HepG2 (cell line): ENCODE measurements around the gene TRIM8. TPM values are rescaled to one million over a fixed set of nuclear protein-coding genes. Genes with fewer than 3 reads are reported as not detected.

Source experiments
- HMGA1 ChIP-seq: sonication (generic); formaldehyde crosslinking; conservative IDR thresholded peaks from 2 replicates; pipeline ENCODE4 v1.4.0; 2020; ENCODE audit warnings: missing genetic modification reagents
- KLF9 ChIP-seq: IDR thresholded peaks from 2 replicates; pipeline ENCODE4 v1.6.1; 2016; ENCODE audit warnings: low read depth
- MIER2 ChIP-seq: IDR thresholded peaks from 2 replicates; pipeline ENCODE4 v1.6.1; 2016; ENCODE audit warnings: missing biosample characterization, missing genetic modification reagents
- NONO ChIP-seq, 2 experiments: fragments of 450-650 bp in 1 of 2; sonication (generic) in 1 of 2; formaldehyde crosslinking in 1 of 2; IDR thresholded peaks in 1 of 2; conservative IDR thresholded peaks in 1 of 2; 2 replicates each; pipeline versions ENCODE4 v1.6.1 to v1.8.0; 2017 to 2022; ENCODE audit warnings: mild to moderate bottlenecking in 1 of 2, missing genetic modification reagents in 1 of 2, moderate library complexity in 1 of 2
- NR2F1 ChIP-seq, 2 experiments: fragments of 450-650 bp in 1 of 2; formaldehyde crosslinking in 1 of 2; IDR thresholded peaks; 2 replicates each; pipeline versions ENCODE4 v1.5.0 to v1.6.1; 2016 to 2020; ENCODE audit warnings: mild to moderate bottlenecking in 1 of 2, missing compliant biosample characterization in 1 of 2, missing genetic modification reagents in 1 of 2, moderate library complexity in 1 of 2
- PHF8 ChIP-seq: sonication (generic); formaldehyde crosslinking; IDR thresholded peaks from 2 replicates; pipeline ENCODE4 v1.5.0; 2020; ENCODE audit warnings: missing genetic modification reagents
- PRPF4 ChIP-seq: fragments of 200-400 bp; formaldehyde crosslinking; IDR thresholded peaks from 2 replicates; pipeline ENCODE4 v1.6.1; 2016; ENCODE audit warnings: low read length, low read depth; ENCODE audit not compliant: poor library complexity, severe bottlenecking
- SAFB2 ChIP-seq: sonication (generic); formaldehyde crosslinking; IDR thresholded peaks from 2 replicates; pipeline ENCODE4 v1.5.1; 2020; ENCODE audit warnings: missing genetic modification reagents, low read depth, mild to moderate bottlenecking, borderline replicate concordance
- SIN3B ChIP-seq: fragments of 150-350 bp; IDR thresholded peaks from 2 replicates; pipeline ENCODE4 v1.6.1; 2014; ENCODE audit warnings: low read length
- SOX13 ChIP-seq, 3 experiments: fragments of 450-650 bp in 1 of 3; sonication (generic) in 1 of 3; formaldehyde crosslinking in 1 of 3; IDR thresholded peaks in 2 of 3; conservative IDR thresholded peaks in 1 of 3; 2 replicates each; pipeline versions ENCODE4 v1.5.0 to v1.6.1; 2016 to 2020; ENCODE audit warnings: antibody characterized with exemption in 1 of 3, mild to moderate bottlenecking in 1 of 3, missing compliant biosample characterization in 1 of 3, missing genetic modification reagents in 1 of 3, moderate library complexity in 1 of 3
- STAT5B ChIP-seq: sonication (generic); formaldehyde crosslinking; IDR thresholded peaks from 2 replicates; pipeline ENCODE4 v1.4.0; 2020; ENCODE audit warnings: missing genetic modification reagents
- TOE1 ChIP-seq: sonication (generic); formaldehyde crosslinking; IDR thresholded peaks from 2 replicates; pipeline ENCODE4 v1.4.0; 2020; ENCODE audit warnings: mild to moderate bottlenecking, missing genetic modification reagents
- ZFP90 ChIP-seq: sonication (generic); formaldehyde crosslinking; IDR thresholded peaks from 2 replicates; pipeline ENCODE4 v1.8.0; 2022; ENCODE audit warnings: missing genetic modification reagents, mild to moderate bottlenecking, inconsistent platforms, borderline replicate concordance
- ZNF451 ChIP-seq: sonication (generic); formaldehyde crosslinking; IDR thresholded peaks from 2 replicates; pipeline ENCODE4 v1.5.0; 2020; ENCODE audit warnings: mild to moderate bottlenecking, missing genetic modification reagents
- ZNF556 ChIP-seq: sonication (generic); formaldehyde crosslinking; IDR thresholded peaks from 2 replicates; pipeline ENCODE4 v1.4.0; 2020; ENCODE audit warnings: mild to moderate bottlenecking, missing genetic modification reagents, borderline replicate concordance
- ZNF772 ChIP-seq: sonication (generic); formaldehyde crosslinking; IDR thresholded peaks from 2 replicates; pipeline ENCODE4 v1.5.0; 2020; ENCODE audit warnings: mild to moderate bottlenecking, missing genetic modification reagents
- ZNF891 ChIP-seq: sonication (generic); formaldehyde crosslinking; IDR thresholded peaks from 2 replicates; pipeline ENCODE4 v1.5.0; 2020; ENCODE audit warnings: mild to moderate bottlenecking, missing genetic modification reagents
- polyA plus RNA-seq, 8 experiments: library from polyadenylated mRNA; depleted of rRNA in 3 of 8; stranded (reverse) in 7 of 8; unstranded in 1 of 8; fragments of >200 nt; fragmentation: Illumina TruSeq in 4 of 8; extraction: Trizol in 4 of 8; gene quantifications; 2 replicates each; pipeline versions ENCODE4 v1.2.1 to v1.2.3, GENCODE V29; 2011 to 2016; ENCODE audit warnings: low read depth in 4 of 8, missing spikeins in 1 of 8, mixed read lengths in 1 of 8; ENCODE audit not compliant: insufficient read depth in 1 of 8
- total RNA-seq, 5 experiments: library from RNA; depleted of rRNA; stranded (reverse); fragments of >200 nt; fragmentation: Illumina TruSeq; extraction: Trizol; gene quantifications; 2 replicates each; pipeline ENCODE4 v1.2.3, GENCODE V29; 2016; ENCODE audit warnings: low read depth in 1 of 5
- TF ChIP-seq, protein P1 (sequence below): sonication (generic); formaldehyde crosslinking; IDR thresholded peaks from 2 replicates; pipeline ENCODE4 v1.8.0; 2022; ENCODE audit warnings: missing genetic modification reagents, mild to moderate bottlenecking, borderline replicate concordance
- TF ChIP-seq, protein P2 (sequence below): sonication (generic); formaldehyde crosslinking; IDR thresholded peaks from 2 replicates; pipeline ENCODE4 v1.5.1; 2020; ENCODE audit warnings: missing genetic modification reagents, mild to moderate bottlenecking, borderline replicate concordance
- TF ChIP-seq, protein P3 (sequence below): sonication (generic); formaldehyde crosslinking; IDR thresholded peaks from 2 replicates; pipeline ENCODE4 v1.5.1; 2020; ENCODE audit warnings: mild to moderate bottlenecking, missing genetic modification reagents, moderate library complexity
- TF ChIP-seq, protein P4 (sequence below): sonication (generic); formaldehyde crosslinking; IDR thresholded peaks from 2 replicates; pipeline ENCODE4 v1.5.1; 2020; ENCODE audit warnings: mild to moderate bottlenecking, missing genetic modification reagents, borderline replicate concordance

The TRIM8 gene
- total and polyA plus RNA-seq, 2 of the 13 experiments (the other 11 are each of a cell fraction or from before 2014, with no cell fraction given) = 38.9 to 66.5 TPM

DNA sequence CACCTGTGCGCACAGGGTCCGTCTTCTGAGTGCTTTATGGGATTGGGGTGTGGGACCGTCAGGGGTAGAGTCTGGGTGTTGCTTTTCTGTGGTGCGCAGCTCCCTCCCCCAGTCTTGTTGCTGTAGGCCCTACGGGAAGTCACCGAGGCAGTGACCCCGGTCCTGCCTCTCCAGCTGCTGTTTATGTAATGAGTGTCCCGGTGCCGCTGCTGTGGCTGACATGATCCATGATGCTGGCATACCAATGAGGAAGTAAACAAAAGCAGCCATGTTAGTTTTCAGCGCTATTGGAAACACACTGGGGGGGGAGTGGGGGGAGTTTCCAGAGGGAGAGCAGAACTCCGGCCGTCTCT, 1.1 kb downstream of the TRIM8 start (continued):
- TF ChIP-seq, protein P1, sequence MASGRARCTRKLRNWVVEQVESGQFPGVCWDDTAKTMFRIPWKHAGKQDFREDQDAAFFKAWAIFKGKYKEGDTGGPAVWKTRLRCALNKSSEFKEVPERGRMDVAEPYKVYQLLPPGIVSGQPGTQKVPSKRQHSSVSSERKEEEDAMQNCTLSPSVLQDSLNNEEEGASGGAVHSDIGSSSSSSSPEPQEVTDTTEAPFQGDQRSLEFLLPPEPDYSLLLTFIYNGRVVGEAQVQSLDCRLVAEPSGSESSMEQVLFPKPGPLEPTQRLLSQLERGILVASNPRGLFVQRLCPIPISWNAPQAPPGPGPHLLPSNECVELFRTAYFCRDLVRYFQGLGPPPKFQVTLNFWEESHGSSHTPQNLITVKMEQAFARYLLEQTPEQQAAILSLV (CRISPR knock-in tag) = no peak
- TF ChIP-seq, protein P2, sequence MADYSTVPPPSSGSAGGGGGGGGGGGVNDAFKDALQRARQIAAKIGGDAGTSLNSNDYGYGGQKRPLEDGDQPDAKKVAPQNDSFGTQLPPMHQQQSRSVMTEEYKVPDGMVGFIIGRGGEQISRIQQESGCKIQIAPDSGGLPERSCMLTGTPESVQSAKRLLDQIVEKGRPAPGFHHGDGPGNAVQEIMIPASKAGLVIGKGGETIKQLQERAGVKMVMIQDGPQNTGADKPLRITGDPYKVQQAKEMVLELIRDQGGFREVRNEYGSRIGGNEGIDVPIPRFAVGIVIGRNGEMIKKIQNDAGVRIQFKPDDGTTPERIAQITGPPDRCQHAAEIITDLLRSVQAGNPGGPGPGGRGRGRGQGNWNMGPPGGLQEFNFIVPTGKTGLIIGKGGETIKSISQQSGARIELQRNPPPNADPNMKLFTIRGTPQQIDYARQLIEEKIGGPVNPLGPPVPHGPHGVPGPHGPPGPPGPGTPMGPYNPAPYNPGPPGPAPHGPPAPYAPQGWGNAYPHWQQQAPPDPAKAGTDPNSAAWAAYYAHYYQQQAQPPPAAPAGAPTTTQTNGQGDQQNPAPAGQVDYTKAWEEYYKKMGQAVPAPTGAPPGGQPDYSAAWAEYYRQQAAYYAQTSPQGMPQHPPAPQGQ (CRISPR knock-in tag) = no peak
- TF ChIP-seq SOX13 (IDR thresholded peaks at IDR 0.05) (no peak), SOX13 (CRISPR knock-in tag; conservative IDR thresholded peaks at IDR 0.05 in 1 of 2, IDR thresholded peaks at IDR 0.05 in 1 of 2) (0 out of 4 replicates have a peak, but pooled peaks of 1 of the 2 experiments have one; percentile 9), ZNF451 (CRISPR knock-in tag) (no peak), ZFP90 (peak; percentile 24; the same call in 1 of the 2 replicates), SAFB2 (CRISPR knock-in tag) (no peak), KLF9 (no peak), TOE1 (no peak), STAT5B (CRISPR knock-in tag) (no peak), ZNF772 (no peak), ZNF891 (CRISPR knock-in tag) (no peak), HMGA1 (no peak), NR2F1 (CRISPR knock-in tag; IDR thresholded peaks at IDR 0.05) (0 out of 4 replicates have a peak, but pooled peaks of 1 of the 2 experiments have one; percentile 36), MIER2 (no peak), ZNF556 (CRISPR knock-in tag) (no peak), PRPF4 (no peak), NONO (IDR thresholded peaks at IDR 0.05) (no peak), NONO (CRISPR knock-in tag; conservative IDR thresholded peaks at IDR 0.05) (no peak), SIN3B (no peak), PHF8 (no peak)
- TF ChIP-seq, protein P3, sequence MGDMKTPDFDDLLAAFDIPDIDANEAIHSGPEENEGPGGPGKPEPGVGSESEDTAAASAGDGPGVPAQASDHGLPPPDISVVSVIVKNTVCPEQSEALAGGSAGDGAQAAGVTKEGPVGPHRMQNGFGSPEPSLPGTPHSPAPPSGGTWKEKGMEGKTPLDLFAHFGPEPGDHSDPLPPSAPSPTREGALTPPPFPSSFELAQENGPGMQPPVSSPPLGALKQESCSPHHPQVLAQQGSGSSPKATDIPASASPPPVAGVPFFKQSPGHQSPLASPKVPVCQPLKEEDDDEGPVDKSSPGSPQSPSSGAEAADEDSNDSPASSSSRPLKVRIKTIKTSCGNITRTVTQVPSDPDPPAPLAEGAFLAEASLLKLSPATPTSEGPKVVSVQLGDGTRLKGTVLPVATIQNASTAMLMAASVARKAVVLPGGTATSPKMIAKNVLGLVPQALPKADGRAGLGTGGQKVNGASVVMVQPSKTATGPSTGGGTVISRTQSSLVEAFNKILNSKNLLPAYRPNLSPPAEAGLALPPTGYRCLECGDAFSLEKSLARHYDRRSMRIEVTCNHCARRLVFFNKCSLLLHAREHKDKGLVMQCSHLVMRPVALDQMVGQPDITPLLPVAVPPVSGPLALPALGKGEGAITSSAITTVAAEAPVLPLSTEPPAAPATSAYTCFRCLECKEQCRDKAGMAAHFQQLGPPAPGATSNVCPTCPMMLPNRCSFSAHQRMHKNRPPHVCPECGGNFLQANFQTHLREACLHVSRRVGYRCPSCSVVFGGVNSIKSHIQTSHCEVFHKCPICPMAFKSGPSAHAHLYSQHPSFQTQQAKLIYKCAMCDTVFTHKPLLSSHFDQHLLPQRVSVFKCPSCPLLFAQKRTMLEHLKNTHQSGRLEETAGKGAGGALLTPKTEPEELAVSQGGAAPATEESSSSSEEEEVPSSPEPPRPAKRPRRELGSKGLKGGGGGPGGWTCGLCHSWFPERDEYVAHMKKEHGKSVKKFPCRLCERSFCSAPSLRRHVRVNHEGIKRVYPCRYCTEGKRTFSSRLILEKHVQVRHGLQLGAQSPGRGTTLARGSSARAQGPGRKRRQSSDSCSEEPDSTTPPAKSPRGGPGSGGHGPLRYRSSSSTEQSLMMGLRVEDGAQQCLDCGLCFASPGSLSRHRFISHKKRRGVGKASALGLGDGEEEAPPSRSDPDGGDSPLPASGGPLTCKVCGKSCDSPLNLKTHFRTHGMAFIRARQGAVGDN = peak; percentile 3; the same call in 1 of the 2 replicates
- TF ChIP-seq, protein P4, sequence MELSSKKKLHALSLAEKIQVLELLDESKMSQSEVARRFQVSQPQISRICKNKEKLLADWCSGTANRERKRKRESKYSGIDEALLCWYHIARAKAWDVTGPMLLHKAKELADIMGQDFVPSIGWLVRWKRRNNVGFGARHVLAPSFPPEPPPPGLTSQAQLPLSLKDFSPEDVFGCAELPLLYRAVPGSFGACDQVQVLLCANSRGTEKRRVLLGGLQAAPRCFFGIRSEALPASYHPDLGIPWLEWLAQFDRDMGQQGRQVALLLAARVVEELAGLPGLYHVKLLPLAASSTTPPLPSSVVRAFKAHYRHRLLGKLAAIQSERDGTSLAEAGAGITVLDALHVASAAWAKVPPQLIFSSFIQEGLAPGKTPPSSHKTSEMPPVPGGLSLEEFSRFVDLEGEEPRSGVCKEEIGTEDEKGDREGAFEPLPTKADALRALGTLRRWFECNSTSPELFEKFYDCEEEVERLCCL (CRISPR knock-in tag) = peak; percentile 69; the same call in 1 of the 2 replicates
